NCI-H2107 (cell line): ENCODE data around the gene CYP2C18.
"Not testable (repeated sequence)": the region's sequence is repeated elsewhere in the genome, so short reads cannot be mapped to it uniquely, and the experiment has no call there.

Source experiments
- DNase-seq: peaks from one replicate; lab custom pipeline; 2025; lab: John Stamatoyannopoulos, UW

CYP2C18 gene

DNA sequence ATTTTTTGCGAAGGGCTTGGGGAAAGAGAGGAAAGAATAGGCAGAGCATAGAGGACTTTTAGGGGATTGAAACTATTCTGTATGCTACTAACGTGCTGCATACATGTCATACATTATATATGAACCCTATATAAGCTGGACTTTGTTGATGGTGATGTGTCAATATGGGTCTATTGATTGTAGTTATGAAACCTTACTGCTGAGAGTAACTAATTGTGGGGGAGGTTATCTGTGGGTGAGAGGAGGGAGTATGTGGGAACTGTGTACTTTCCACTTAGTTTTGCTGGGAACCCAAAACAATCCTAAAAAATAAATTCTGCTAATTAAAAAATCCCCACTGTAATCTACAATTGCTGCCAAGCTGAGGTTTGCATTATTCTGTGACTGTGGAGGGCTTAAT is 63.6 kb downstream of the CYP2C18 start:
- no peak for DNase-seq

DNA sequence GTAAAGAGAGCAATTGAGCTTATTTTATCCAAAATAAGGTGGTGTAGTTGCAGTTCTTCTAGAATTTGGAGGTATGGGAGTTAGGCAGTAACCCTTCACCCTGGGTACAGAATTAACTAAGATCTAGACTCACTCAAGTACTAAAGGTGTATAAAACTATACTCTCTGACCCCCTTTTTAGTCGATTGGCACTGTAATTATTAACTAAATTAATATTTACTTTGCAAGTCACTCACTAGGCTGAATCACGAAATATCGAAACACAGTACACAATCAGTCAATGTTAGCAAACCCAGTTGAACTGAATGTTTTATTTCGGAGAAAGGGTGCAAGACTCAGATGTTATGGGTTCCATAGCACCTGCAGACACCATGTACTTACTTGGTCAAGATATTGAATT is 64.3 kb downstream of the CYP2C18 start:
- DNase-seq = no peak

DNA sequence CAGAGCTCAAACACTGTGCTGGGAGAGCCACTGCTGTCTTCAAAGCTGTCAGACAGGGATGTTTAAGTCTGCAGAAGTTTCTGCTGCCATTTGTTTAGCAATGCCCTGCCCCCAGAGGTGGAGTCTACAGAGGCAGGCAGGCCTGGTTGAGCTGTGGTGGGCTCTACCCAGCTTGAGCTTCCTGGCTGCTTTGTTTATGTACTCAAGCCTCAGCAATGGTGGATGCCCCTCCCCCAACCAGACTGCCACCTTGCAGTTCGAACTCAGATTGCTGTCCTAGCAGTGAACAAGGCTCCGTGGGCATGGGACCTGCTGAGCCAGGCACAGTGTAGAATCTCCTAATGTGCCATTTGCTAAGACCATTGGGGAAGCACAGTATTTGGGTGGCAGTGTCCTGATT is 74.4 kb downstream of the CYP2C18 start:
- no peak for DNase-seq

DNA sequence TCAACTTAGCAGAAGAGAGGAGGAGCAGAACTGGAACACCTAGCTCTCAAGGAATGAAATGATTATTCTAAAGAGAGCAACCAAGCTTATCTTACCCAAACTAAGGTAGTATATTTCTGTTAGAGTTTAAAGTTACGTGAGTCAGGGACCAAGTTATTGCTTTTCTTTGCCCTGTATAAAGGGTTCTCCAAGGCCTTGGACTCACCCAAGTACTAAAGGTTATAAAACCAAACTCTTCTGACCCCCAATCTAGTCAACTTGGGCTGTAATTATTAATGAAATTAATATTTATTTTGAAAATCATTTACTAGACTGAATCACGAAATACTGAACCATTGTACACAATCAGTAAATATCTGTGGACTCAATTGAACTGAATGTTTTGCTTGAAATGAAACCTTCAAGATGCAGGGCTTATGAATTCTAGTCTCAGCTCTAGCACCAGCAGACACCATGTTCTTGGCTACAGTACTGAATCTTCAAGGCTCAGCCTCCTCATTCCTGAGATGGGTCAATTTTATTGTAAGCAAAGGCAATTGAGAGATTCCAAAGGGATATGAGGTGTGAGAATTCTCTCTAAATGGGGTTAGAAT is 77.2 kb downstream of the CYP2C18 start:
- DNase-seq = no peak

DNA sequence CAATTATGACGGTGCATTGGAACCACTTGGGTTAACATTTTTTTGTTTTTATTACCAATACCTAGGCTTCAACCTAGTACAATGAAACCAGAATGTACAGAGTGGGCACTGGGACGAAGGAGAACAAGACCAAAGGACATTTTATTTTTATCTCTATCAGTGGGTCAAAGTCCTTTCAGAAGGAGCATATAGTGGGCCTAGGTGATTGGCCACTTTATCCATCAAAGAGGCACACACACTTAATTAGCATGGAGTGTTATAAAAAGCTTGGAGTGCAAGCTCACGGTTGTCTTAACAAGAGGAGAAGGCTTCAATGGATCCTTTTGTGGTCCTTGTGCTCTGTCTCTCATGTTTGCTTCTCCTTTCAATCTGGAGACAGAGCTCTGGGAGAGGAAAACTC is 78.9 kb downstream of the CYP2C18 start, which contains the start of gene CYP2C19:
CYP2C19 (plus strand) TSS at position 289 of the 400 bp plus-strand sequence; CDS start at position 314, 25 bp downstream.
- DNase-seq = no peak

DNA sequence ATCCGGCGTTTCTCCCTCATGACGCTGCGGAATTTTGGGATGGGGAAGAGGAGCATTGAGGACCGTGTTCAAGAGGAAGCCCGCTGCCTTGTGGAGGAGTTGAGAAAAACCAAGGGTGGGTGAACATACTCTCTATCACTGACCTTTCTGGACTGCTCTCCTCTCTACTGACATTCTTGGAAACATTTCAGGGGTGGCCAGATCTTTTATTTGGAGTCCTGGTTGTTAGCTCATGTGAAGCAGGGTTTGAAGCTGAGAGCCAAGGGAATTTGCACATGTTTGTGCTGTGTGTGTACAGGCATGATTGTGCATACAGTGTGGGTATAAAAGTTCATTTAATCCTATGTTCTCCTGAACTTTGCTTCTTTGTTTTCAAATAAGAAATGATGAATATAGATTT is 91.9 kb downstream of the CYP2C18 start:
- DNase-seq = not testable (repeated sequence)

DNA sequence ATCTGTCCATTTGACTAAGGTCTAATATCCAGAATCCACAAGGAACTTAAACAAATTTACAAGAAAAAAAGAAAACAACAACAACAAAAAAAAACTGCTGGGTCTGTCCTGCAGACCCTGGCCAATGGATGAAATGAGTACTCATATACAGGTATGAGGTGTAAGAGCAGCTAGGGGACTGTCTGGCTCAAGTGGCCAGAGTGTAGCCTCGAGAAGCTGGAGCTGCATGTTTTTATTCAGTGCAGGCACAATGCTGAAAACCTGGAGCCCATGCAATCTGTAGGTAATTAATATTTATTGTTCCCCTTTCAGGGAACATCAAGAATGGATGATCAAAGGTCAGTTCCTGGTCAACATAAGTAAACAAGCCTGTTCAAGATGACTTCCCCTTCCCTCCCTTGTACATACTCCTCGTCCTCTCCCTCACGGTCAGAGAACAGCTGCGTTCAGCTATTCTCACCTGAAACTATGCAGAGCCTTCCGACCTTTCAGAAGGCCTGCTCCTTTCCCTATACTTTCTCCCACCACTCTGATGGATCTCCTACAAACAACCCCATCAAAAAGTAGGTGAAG is 94.4 kb downstream of the CYP2C18 start:
- DNase-seq = no peak

DNA sequence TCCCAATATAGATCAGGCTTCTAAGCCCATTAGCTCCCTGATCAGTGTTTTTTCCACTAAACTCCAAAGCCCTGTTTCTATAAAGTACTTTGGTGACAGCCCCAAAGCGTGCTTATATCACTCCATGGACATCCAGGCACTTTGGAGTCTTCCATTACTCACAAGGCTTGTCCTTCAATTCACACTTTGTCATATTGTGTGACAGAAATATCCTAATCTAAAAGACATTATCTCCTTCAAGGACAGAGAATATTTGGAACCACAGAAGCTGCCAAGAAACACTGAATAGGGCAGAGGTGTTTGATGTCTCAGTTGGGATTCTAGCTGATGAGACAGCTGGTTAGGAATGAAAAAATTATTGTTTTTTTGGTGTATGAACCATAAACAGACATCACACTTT is 97.3 kb downstream of the CYP2C18 start:
- no peak for DNase-seq

DNA sequence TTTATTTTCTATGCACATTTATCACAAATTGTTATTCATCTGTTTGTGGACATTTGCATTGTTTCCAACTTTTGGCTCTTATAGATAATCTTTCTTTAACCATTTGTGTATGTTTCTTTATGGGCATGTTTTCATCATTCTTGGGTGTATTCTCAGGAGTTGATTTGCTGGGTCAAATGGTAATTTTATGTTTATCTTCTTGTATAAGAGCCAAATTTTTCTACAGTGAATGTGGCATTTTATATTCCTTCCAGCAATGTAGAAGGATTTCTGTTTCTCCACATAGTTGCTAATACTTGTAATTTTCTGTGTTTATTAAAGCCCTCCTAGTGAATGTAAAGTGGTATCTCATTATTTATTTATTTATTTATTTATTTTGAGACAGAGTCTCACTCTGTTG is 100.7 kb downstream of the CYP2C18 start:
- DNase-seq = no peak

DNA sequence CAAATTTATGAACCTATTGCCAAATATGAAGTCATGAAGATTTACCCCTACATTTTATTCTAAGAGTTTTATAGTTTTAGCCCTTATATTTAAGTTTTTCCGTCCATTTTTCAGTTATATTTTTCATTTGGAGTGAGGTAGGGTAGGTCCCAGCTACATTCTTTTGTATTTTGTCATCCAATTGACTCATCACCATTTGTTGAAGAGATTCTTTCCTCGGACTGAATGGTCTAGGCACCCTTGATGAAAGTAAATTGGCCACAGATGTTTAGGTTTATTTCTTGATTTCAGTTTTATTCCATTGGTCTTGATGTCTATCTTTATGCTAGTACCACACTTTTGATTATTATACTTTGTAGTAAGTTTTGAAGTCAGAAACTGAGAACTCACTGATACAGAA is 101.7 kb downstream of the CYP2C18 start:
- DNase-seq = no peak
